SK-N-SH (cell line): ENCODE measurements around the gene CCDC88C.

ENCODE experiments used
- CTCF ChIP-seq: fragments of 200-600 bp; sonication (generic); IDR thresholded peaks from 2 replicates; pipeline ENCODE4 v1.6.1; 2017; ENCODE audit warnings: antibody characterized with exemption, mild to moderate bottlenecking, moderate library complexity
- EP300 ChIP-seq, 2 experiments: IDR thresholded peaks; 2 replicates each; pipeline versions ENCODE4 v1.4.0 to v1.6.1; 2012; ENCODE audit warnings: borderline replicate concordance in 1 of 2, low read depth in 1 of 2, low read length in 1 of 2
- POLR2AphosphoS5 ChIP-seq: IDR thresholded peaks from 2 replicates; pipeline ENCODE4 v1.6.1; 2012; ENCODE audit warnings: low read depth, low read length
- RAD21 ChIP-seq: IDR thresholded peaks from 2 replicates; pipeline ENCODE4 v1.6.1; 2012; ENCODE audit warnings: mild to moderate bottlenecking, low read length
- TAF1 ChIP-seq: IDR thresholded peaks from 2 replicates; pipeline ENCODE4 v1.6.1; 2012; ENCODE audit warnings: low read depth, mild to moderate bottlenecking, low read length, moderate library complexity, borderline replicate concordance

GRCh38 chr14:91363776-91364523 is 53.7 kb downstream of the CCDC88C start:
- no peak for TF ChIP-seq TAF1
- TF ChIP-seq CTCF: no peak
- TF ChIP-seq POLR2AphosphoS5: no peak
- no peak for TF ChIP-seq EP300 (IDR thresholded peaks at IDR 0.05; ENCODE audit: borderline replicate concordance in 1 of 2, low read depth in 1 of 2, low read length in 1 of 2)
- TF ChIP-seq RAD21: no peak
